H9 (cell line): Measurements from ENCODE around the gene AFF1. TPM values are rescaled to one million over a fixed set of nuclear protein-coding genes. Genes with fewer than 3 reads are reported as not detected.

Experiments
- DNase-seq: peaks from one replicate; pipeline ENCODE4 v3.0.0-alpha.2; 2017
- H2AFZ ChIP-seq: one replicate; pipeline ENCODE4 v1.6.1; 2013; ENCODE audit warnings: mild to moderate bottlenecking, low read length, control low read depth, moderate library complexity
- H2AK5ac ChIP-seq: 2 replicates; pipeline ENCODE4 v1.6.1; 2013; ENCODE audit warnings: low read length, control low read depth, mixed read lengths; ENCODE audit not compliant: insufficient read length
- H2BK120ac ChIP-seq: one replicate; pipeline ENCODE4 v1.6.1; 2013; ENCODE audit warnings: low read depth, mild to moderate bottlenecking, low read length, control low read depth, inconsistent platforms; ENCODE audit not compliant: poor library complexity, severe bottlenecking
- H2BK12ac ChIP-seq: 2 replicates; pipeline ENCODE4 v1.6.1; 2013; ENCODE audit warnings: low read length, control low read depth, mixed read lengths, low read depth; ENCODE audit not compliant: insufficient read length
- H2BK15ac ChIP-seq: 2 replicates; pipeline ENCODE4 v1.6.1; 2013; ENCODE audit warnings: low read depth, low read length, control low read depth
- H2BK20ac ChIP-seq: one replicate; pipeline ENCODE4 v1.6.1; 2013; ENCODE audit warnings: low read depth, mild to moderate bottlenecking, low read length, control low read depth, inconsistent platforms; ENCODE audit not compliant: poor library complexity, severe bottlenecking
- H2BK5ac ChIP-seq: 2 replicates; pipeline ENCODE4 v1.6.1; 2013; ENCODE audit warnings: low read length, control low read depth, mixed read lengths; ENCODE audit not compliant: insufficient read length
- H3K14ac ChIP-seq: 2 replicates; pipeline ENCODE4 v1.6.1; 2013; ENCODE audit warnings: low read length, control low read depth; ENCODE audit not compliant: insufficient read depth
- H3K18ac ChIP-seq: 2 replicates; pipeline ENCODE4 v1.6.1; 2013; ENCODE audit warnings: low read depth, mild to moderate bottlenecking, mixed read lengths, low read length, control low read depth; ENCODE audit not compliant: insufficient read length
- H3K23ac ChIP-seq: 2 replicates; pipeline ENCODE4 v1.6.1; 2013; ENCODE audit warnings: low read length, control low read depth, mixed read lengths, low read depth; ENCODE audit not compliant: insufficient read length
- H3K23me2 ChIP-seq: 2 replicates; pipeline ENCODE4 v1.6.1; 2013; ENCODE audit warnings: low read depth, mild to moderate bottlenecking, mixed read lengths, low read length, control low read depth; ENCODE audit not compliant: insufficient read length, poor library complexity, severe bottlenecking
- H3K27ac ChIP-seq: 2 replicates; pipeline ENCODE4 v1.5.1; 2013; ENCODE audit warnings: low read length, control low read depth, mixed read lengths, low read depth; ENCODE audit not compliant: insufficient read length
- H3K27me3 ChIP-seq: 2 replicates; pipeline ENCODE4 v1.6.1; 2013; ENCODE audit warnings: low read length, control low read depth, inconsistent platforms; ENCODE audit not compliant: insufficient read depth
- H3K4ac ChIP-seq: 2 replicates; pipeline ENCODE4 v1.6.1; 2013; ENCODE audit warnings: low read depth, mild to moderate bottlenecking, control low read depth, inconsistent platforms, low read length, moderate library complexity
- H3K4me1 ChIP-seq: 2 replicates; pipeline ENCODE4 v1.6.1; 2013; ENCODE audit warnings: low read length, control low read depth, inconsistent platforms; ENCODE audit not compliant: insufficient read depth
- H3K4me2 ChIP-seq: 2 replicates; pipeline ENCODE4 v1.6.1; 2013; ENCODE audit warnings: low read length, control low read depth, mixed read lengths; ENCODE audit not compliant: insufficient read length, insufficient read depth
- H3K56ac ChIP-seq: 2 replicates; pipeline ENCODE4 v1.6.1; 2013; ENCODE audit warnings: low read depth, mild to moderate bottlenecking, mixed read lengths, low read length, control low read depth; ENCODE audit not compliant: insufficient read length
- H3K79me1 ChIP-seq: 2 replicates; pipeline ENCODE4 v1.6.1; 2013; ENCODE audit warnings: low read depth, mild to moderate bottlenecking, moderate library complexity, low read length, control low read depth, inconsistent platforms; ENCODE audit not compliant: insufficient read depth, poor library complexity, severe bottlenecking
- H3K79me2 ChIP-seq: 2 replicates; pipeline ENCODE4 v1.6.1; 2013; ENCODE audit warnings: low read length, control low read depth, inconsistent platforms; ENCODE audit not compliant: insufficient read depth
- H3K9ac ChIP-seq: 2 replicates; pipeline ENCODE4 v1.6.1; 2013; ENCODE audit warnings: low read length, control low read depth, mixed read lengths; ENCODE audit not compliant: insufficient read length; ENCODE audit errors: extremely low read depth
- H3K9me3 ChIP-seq: one replicate; pipeline ENCODE4 v1.6.1; 2013; ENCODE audit warnings: low read depth, low read length, inconsistent platforms; ENCODE audit not compliant: control insufficient read depth
- H3T11ph ChIP-seq: one replicate; pipeline ENCODE4 v1.6.1; 2013; ENCODE audit warnings: mild to moderate bottlenecking, low read length, control low read depth, inconsistent platforms
- H4K20me1 ChIP-seq: one replicate; pipeline ENCODE4 v1.6.1; 2013; ENCODE audit not compliant: control insufficient read depth, insufficient read length, insufficient read depth
- H4K5ac ChIP-seq: 2 replicates; pipeline ENCODE4 v1.6.1; 2013; ENCODE audit warnings: low read depth, mild to moderate bottlenecking, mixed read lengths, low read length, control low read depth; ENCODE audit not compliant: insufficient read length
- H4K8ac ChIP-seq: replicated peaks from 2 replicates; pipeline ENCODE4 v1.6.1; 2013; ENCODE audit warnings: low read length, control low read depth, mixed read lengths, low read depth; ENCODE audit not compliant: insufficient read length
- H4K91ac ChIP-seq: 2 replicates; pipeline ENCODE4 v1.6.1; 2013; ENCODE audit warnings: low read depth, mild to moderate bottlenecking, moderate library complexity, mixed read lengths, low read length, control low read depth; ENCODE audit not compliant: insufficient read length
- H3K27ac Mint-ChIP-seq, 3 experiments: 2 replicates in 2 of 3; 3 replicates in 1 of 3; pipeline ENCODE4 v1.8.0; 2020 to 2021; ENCODE audit warnings: mixed read lengths in 3 of 3, mild to moderate bottlenecking in 1 of 3, moderate library complexity in 1 of 3
- H3K27me3 Mint-ChIP-seq: 2 replicates; pipeline ENCODE4 v1.8.0; 2021; ENCODE audit warnings: low read depth, mild to moderate bottlenecking, moderate library complexity, mixed read lengths
- H3K36me3 Mint-ChIP-seq, 3 experiments: 2 replicates in 2 of 3; 3 replicates in 1 of 3; pipeline ENCODE4 v1.8.0; 2020 to 2021; ENCODE audit warnings: low read depth in 3 of 3, mixed read lengths in 3 of 3; ENCODE audit not compliant: insufficient read depth in 1 of 3
- H3K4me1 Mint-ChIP-seq, 2 experiments: 2 replicates each; pipeline ENCODE4 v1.8.0; 2020; ENCODE audit warnings: mixed read lengths in 2 of 2
- H3K4me3 Mint-ChIP-seq, 2 experiments: 2 replicates in 1 of 2; 3 replicates in 1 of 2; pipeline ENCODE4 v1.8.0; 2020 to 2021; ENCODE audit warnings: mild to moderate bottlenecking in 2 of 2, mixed read lengths in 2 of 2, moderate library complexity in 1 of 2
- H3K9me3 Mint-ChIP-seq, 2 experiments: 2 replicates in 1 of 2; 3 replicates in 1 of 2; pipeline ENCODE4 v1.8.0; 2020; ENCODE audit warnings: mild to moderate bottlenecking in 2 of 2, mixed read lengths in 2 of 2, moderate library complexity in 1 of 2
- CTCF ChIP-seq: fragments of 200-600 bp; sonication (generic); conservative IDR thresholded peaks from 3 replicates; pipeline ENCODE4 v1.8.0; 2021; ENCODE audit warnings: antibody characterized with exemption, mild to moderate bottlenecking
- WGBS: extraction: QIAGEN DNeasy Blood & Tissue Kit; methylation state at CpG from one replicate; pipeline ENCODE4 v1.1.7; 2013; ENCODE audit warnings: missing lambda C conversion rate, low lambda C conversion rate, mixed read lengths; ENCODE audit not compliant: insufficient read length; ENCODE audit errors: extremely low coverage; 5-methylcytosine and 5-hydroxymethylcytosine counted together
- total RNA-seq: library from RNA; stranded (reverse); gene quantifications from 2 replicates; pipeline ENCODE4 v1.2.1, GENCODE V29; 2021

Gene AFF1
- total RNA-seq, 1 experiment from 2014 or later = 74.5 TPM

GRCh38 chr4:87019246-87019791 lies 84.5 kb downstream of the AFF1 start:
- H3K4me1 Mint-ChIP-seq = peaks cover 43 to 44% of the 10 kb centered on the region in 2 experiments
- no peaks in the 10 kb centered on the region for H3K9me3 Mint-ChIP-seq
- no peaks in the 10 kb centered on the region; a peak in 1 of 7 replicates for H3K36me3 Mint-ChIP-seq
- no peaks in the 10 kb centered on the region for H3K23me2 ChIP-seq
- H2AK5ac ChIP-seq = no peak overlapping the region
- no peaks in the 10 kb centered on the region for H4K20me1 ChIP-seq
- WGBS = no CpG with 5 or more reads among the region's 4 CpGs
- H3K79me2 ChIP-seq = peaks cover 16% of the 10 kb centered on the region; the same call in 1 of the 2 replicates
- no peak overlapping the region for H2BK20ac ChIP-seq
- H2BK12ac ChIP-seq = no peak overlapping the region
- H3T11ph ChIP-seq = no peak overlapping the region
- H3K18ac ChIP-seq = no peak overlapping the region
- no peak for TF ChIP-seq CTCF
- no peak for DNase-seq
- no peak overlapping the region for H4K91ac ChIP-seq
- no peak overlapping the region for H2BK120ac ChIP-seq
- H4K5ac ChIP-seq = no peak overlapping the region
- H3K79me1 ChIP-seq = peaks cover 2% of the 10 kb centered on the region
- H3K56ac ChIP-seq = no peak overlapping the region
- peak overlapping the region in 1 of 3 experiments; percentile 11; a peak in 1 of 7 replicates for H3K27ac Mint-ChIP-seq
- no peak overlapping the region for H4K8ac ChIP-seq
- no peaks in the 10 kb centered on the region for H3K27me3 ChIP-seq
- no peak overlapping the region for H2BK5ac ChIP-seq
- no peak overlapping the region for H3K9ac ChIP-seq
- no peak overlapping the region for H3K4me3 Mint-ChIP-seq
- peaks cover 9% of the 10 kb centered on the region; the same call in 1 of the 2 replicates for H3K4me1 ChIP-seq
- H3K4me2 ChIP-seq = no peak overlapping the region
- no peak overlapping the region for H3K27ac ChIP-seq
- H3K14ac ChIP-seq = no peak overlapping the region
- no peak overlapping the region for H2BK15ac ChIP-seq
- H2AFZ ChIP-seq = no peak overlapping the region
- H3K23ac ChIP-seq = no peak overlapping the region
- no peak overlapping the region for H3K4ac ChIP-seq
- no peaks in the 10 kb centered on the region for H3K27me3 Mint-ChIP-seq
- no peaks in the 10 kb centered on the region for H3K9me3 ChIP-seq
